HCT116 (cell line): ENCODE results near the gene CPSF4L. TPM values are rescaled to one million over a fixed set of nuclear protein-coding genes. Genes with fewer than 3 reads are reported as not detected.

Experiments used
- ATAC-seq: fragments of 200-7000 bp; cut with Tn5 transposase; 2 replicates; pipeline ENCODE4 v1.9.1; 2020; ENCODE audit warnings: mild to moderate bottlenecking, moderate library complexity
- BruUV-seq: library from RNA; stranded (reverse); fragments of 400-500 nt; replicated peaks from 2 replicates; lab custom pipeline; 2021; lab: Mats Ljungman, UMichigan
- CTCF ChIA-PET: fragments of 300-600 bp; sonication (Branson Sonifier 250); formaldehyde crosslinking; loops from one replicate; lab custom pipeline; 2021; ENCODE audit warnings: antibody characterized with exemption; lab: Charles Lee
- POLR2A ChIA-PET: fragments of 300-600, 350-600 bp; sonication (Branson Sonifier 250); formaldehyde crosslinking; loops from one replicate; lab custom pipeline; 2021; ENCODE audit warnings: antibody characterized with exemption; lab: Charles Lee
- RAD21 ChIA-PET, 2 experiments: fragments of 300-600 bp; sonication (Branson Sonifier 250); formaldehyde crosslinking; loops; one replicate each; lab custom pipeline; 2023; ENCODE audit warnings: low total read pairs in 2 of 2; ENCODE audit not compliant: uncharacterized antibody in 2 of 2, unreplicated experiment in 2 of 2, low non-redundant PET in 1 of 2; lab: Charles Lee
- DNase-seq: peaks from one replicate; pipeline ENCODE4 v3.0.0-alpha.2; 2010; ENCODE audit warnings: low read depth, low spot score
- H2AFZ ChIP-seq: fragments of 200-600 bp; shearing (Covaris generic), sonication (generic); 2 replicates; pipeline ENCODE4 v1.6.1; 2017; ENCODE audit warnings: low read depth, mixed run types, mixed read lengths, antibody characterized with exemption, low read length; ENCODE audit not compliant: poor library complexity, severe bottlenecking
- H3K27ac ChIP-seq: 2 replicates; pipeline ENCODE4 v1.5.1; 2012; ENCODE audit warnings: low read depth, low read length
- H3K27me3 ChIP-seq: fragments of 200-600 bp; sonication (generic); 2 replicates; pipeline ENCODE4 v1.6.1; 2016; ENCODE audit warnings: mixed run types, low read length, mixed read lengths; ENCODE audit not compliant: insufficient read depth
- H3K36me3 ChIP-seq, 2 experiments: fragments of 200-500 bp in 1 of 2; fragments of 200-600 bp in 1 of 2; sonication (Bioruptor generic) in 1 of 2; sonication (generic) in 1 of 2; 2 replicates each; pipeline versions ENCODE4 v1.5.1 to v1.6.1; 2014 to 2016; ENCODE audit warnings: low read length in 2 of 2, inconsistent platforms in 1 of 2, mixed read lengths in 1 of 2, mixed run types in 1 of 2; ENCODE audit not compliant: insufficient read depth in 2 of 2, control insufficient read depth in 1 of 2
- H3K4me1 ChIP-seq, 2 experiments: fragments of 200-600 bp in 1 of 2; sonication (generic) in 1 of 2; 2 replicates each; pipeline versions ENCODE4 v1.5.1 to v1.6.1; 2012 to 2017; ENCODE audit warnings: low read length in 2 of 2, inconsistent platforms in 1 of 2, mild to moderate bottlenecking in 1 of 2, mixed read lengths in 1 of 2, mixed run types in 1 of 2, moderate library complexity in 1 of 2; ENCODE audit not compliant: insufficient read depth in 2 of 2, control insufficient read depth in 1 of 2
- H3K4me2 ChIP-seq: fragments of 200-600 bp; sonication (generic); 2 replicates; pipeline ENCODE4 v1.6.1; 2017; ENCODE audit warnings: mixed run types, low read length, mixed read lengths
- H3K4me3 ChIP-seq, 2 experiments: fragments of 200-600 bp in 1 of 2; sonication (generic) in 1 of 2; replicated peaks in 1 of 2; 2 replicates each; pipeline ENCODE4 v1.5.1; 2011 to 2016; ENCODE audit warnings: low read length in 2 of 2, control low read depth in 1 of 2, low read depth in 1 of 2, mild to moderate bottlenecking in 1 of 2, mixed read lengths in 1 of 2, mixed run types in 1 of 2
- H3K79me2 ChIP-seq: fragments of 200-600 bp; sonication (generic); 2 replicates; pipeline ENCODE4 v1.6.1; 2017; ENCODE audit warnings: mild to moderate bottlenecking, mixed run types, low read length, moderate library complexity, mixed read lengths; ENCODE audit not compliant: insufficient read depth
- H3K9ac ChIP-seq: fragments of 200-600 bp; sonication (generic); 2 replicates; pipeline ENCODE4 v1.6.1; 2016; ENCODE audit warnings: low read length, mixed read lengths
- H3K9me2 ChIP-seq: fragments of 200-600 bp; sonication (generic), shearing (Covaris generic); 2 replicates; pipeline ENCODE4 v1.6.1; 2017; ENCODE audit warnings: mixed run types, mild to moderate bottlenecking, moderate library complexity; ENCODE audit not compliant: insufficient read depth
- H3K9me3 ChIP-seq, 2 experiments: fragments of 200-500 bp in 1 of 2; fragments of 200-600 bp in 1 of 2; sonication (Bioruptor generic) in 1 of 2; sonication (generic) in 1 of 2; 2 replicates each; pipeline ENCODE4 v1.6.1; 2014 to 2017; ENCODE audit warnings: low read length in 2 of 2, mixed read lengths in 2 of 2, inconsistent platforms in 1 of 2, low read depth in 1 of 2, mild to moderate bottlenecking in 1 of 2, mixed run types in 1 of 2, moderate library complexity in 1 of 2; ENCODE audit not compliant: control insufficient read depth in 1 of 2, insufficient read depth in 1 of 2
- H4K20me1 ChIP-seq: fragments of 200-600 bp; sonication (generic), shearing (Covaris generic); 2 replicates; pipeline ENCODE4 v1.6.1; 2017; ENCODE audit warnings: mixed run types, mild to moderate bottlenecking, moderate library complexity; ENCODE audit not compliant: insufficient read depth
- ELF1 ChIP-seq: IDR thresholded peaks from 2 replicates; pipeline ENCODE4 v1.6.1; 2012; ENCODE audit warnings: low read depth, borderline replicate concordance
- POLR2AphosphoS5 ChIP-seq: IDR thresholded peaks from 2 replicates; pipeline ENCODE4 v1.6.1; 2011; ENCODE audit warnings: mild to moderate bottlenecking, low read depth, low read length, moderate library complexity
- YY1 ChIP-seq: IDR thresholded peaks from 2 replicates; pipeline ENCODE4 v1.6.1; 2011; ENCODE audit warnings: low read length, low read depth, moderate library complexity, mild to moderate bottlenecking; ENCODE audit not compliant: insufficient replicate concordance; ENCODE audit errors: extremely low read depth
- intact Hi-C: fragments of 100-400 bp; cut with micrococcal nuclease; formaldehyde crosslinking; loops from 2 replicates; pipeline ENCODE4 v1.10.0; 2022
- total RNA-seq: library from RNA; stranded (reverse); gene quantifications from one replicate; pipeline ENCODE4 v1.2.1, GENCODE V29; 2021; ENCODE audit not compliant: unreplicated experiment
- TF ChIP-seq, protein P1 (sequence below): IDR thresholded peaks from 2 replicates; pipeline ENCODE4 v1.6.1; 2012
- TF ChIP-seq, protein P2 (sequence below): IDR thresholded peaks from 2 replicates; pipeline ENCODE4 v1.6.1; 2012; ENCODE audit warnings: low read depth

CPSF4L gene
- total RNA-seq, 1 experiment from 2014 or later: not detected

DNA sequence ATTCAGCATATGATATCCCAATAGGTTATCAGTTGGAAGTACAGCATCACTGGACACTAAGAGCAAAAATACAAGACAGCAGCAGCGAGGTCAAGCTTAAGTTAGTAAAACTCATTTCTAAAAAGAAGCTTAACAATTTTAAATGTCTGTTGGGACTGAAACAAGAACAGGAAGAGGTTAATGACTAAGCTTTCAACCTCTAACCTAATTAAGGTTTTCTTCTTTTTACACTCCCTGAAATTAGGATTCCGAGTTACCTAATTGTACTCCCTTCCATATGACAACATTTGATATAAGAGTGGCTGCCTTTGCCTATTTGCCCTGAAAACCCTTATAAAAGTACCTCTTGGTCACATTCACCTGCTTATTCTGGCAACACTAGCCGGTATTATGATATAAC, 34.3 kb downstream of the CPSF4L start:
- H3K9me3 ChIP-seq: no peaks in the 10 kb centered on the region
- no peaks in the 10 kb centered on the region for H3K9me2 ChIP-seq
- ChIA-PET CTCF (interaction anchor here (1.7 to 2.3 kb wide), 3 partner anchors 143 to 670 kb away, joined by 6 to 7 read pairs (median 7); no protein-coding TSS in a partner anchor), RAD21 (interaction anchor here in 1 of 2 experiments (1.1 kb wide), 1 partner anchor 500 kb away, joined by 3 read pairs; no protein-coding TSS in a partner anchor), POLR2A (no interaction called here)
- H4K20me1 ChIP-seq: peaks cover 6% of the 10 kb centered on the region; the same call in 1 of the 2 replicates
- peaks cover 0 to 12% of the 10 kb centered on the region in 2 experiments; a peak in 2 of 4 replicates for H3K36me3 ChIP-seq
- intact Hi-C loops: no loop called here
- H3K27me3 ChIP-seq: no peaks in the 10 kb centered on the region
- H3K79me2 ChIP-seq: peaks cover 93% of the 10 kb centered on the region
- ATAC-seq: no peak
- no peak overlapping the region for H2AFZ ChIP-seq
- BruUV-seq: no TSS peak
- H3K4me1 ChIP-seq: peaks cover 26 to 43% of the 10 kb centered on the region in 2 experiments
- H3K9ac ChIP-seq: no peak overlapping the region
- H3K4me2 ChIP-seq: no peak overlapping the region
- no peak overlapping the region for H3K27ac ChIP-seq
- no peak for DNase-seq
- no peak for TF ChIP-seq ELF1
- no peak for TF ChIP-seq POLR2AphosphoS5
- TF ChIP-seq, protein P1, sequence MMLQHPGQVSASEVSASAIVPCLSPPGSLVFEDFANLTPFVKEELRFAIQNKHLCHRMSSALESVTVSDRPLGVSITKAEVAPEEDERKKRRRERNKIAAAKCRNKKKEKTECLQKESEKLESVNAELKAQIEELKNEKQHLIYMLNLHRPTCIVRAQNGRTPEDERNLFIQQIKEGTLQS: no peak
- TF ChIP-seq, protein P2, sequence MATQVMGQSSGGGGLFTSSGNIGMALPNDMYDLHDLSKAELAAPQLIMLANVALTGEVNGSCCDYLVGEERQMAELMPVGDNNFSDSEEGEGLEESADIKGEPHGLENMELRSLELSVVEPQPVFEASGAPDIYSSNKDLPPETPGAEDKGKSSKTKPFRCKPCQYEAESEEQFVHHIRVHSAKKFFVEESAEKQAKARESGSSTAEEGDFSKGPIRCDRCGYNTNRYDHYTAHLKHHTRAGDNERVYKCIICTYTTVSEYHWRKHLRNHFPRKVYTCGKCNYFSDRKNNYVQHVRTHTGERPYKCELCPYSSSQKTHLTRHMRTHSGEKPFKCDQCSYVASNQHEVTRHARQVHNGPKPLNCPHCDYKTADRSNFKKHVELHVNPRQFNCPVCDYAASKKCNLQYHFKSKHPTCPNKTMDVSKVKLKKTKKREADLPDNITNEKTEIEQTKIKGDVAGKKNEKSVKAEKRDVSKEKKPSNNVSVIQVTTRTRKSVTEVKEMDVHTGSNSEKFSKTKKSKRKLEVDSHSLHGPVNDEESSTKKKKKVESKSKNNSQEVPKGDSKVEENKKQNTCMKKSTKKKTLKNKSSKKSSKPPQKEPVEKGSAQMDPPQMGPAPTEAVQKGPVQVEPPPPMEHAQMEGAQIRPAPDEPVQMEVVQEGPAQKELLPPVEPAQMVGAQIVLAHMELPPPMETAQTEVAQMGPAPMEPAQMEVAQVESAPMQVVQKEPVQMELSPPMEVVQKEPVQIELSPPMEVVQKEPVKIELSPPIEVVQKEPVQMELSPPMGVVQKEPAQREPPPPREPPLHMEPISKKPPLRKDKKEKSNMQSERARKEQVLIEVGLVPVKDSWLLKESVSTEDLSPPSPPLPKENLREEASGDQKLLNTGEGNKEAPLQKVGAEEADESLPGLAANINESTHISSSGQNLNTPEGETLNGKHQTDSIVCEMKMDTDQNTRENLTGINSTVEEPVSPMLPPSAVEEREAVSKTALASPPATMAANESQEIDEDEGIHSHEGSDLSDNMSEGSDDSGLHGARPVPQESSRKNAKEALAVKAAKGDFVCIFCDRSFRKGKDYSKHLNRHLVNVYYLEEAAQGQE: no peak
- TF ChIP-seq YY1: no peak
- TF ChIP-seq, all 23 proteins: peak for 0
- no peak overlapping the region for H3K4me3 ChIP-seq
